Measurements from ENCODE around the gene MCUB. TPM values are rescaled to one million over a fixed set of nuclear protein-coding genes. Genes with fewer than 3 reads are reported as not detected.

The MCUB gene
- total RNA-seq, 1 experiment from 2014 or later = 18.6 TPM

- Histone ChIP-seq H3K36me3 (ENCODE audit: control insufficient read depth in 1 of 2, insufficient read depth in 2 of 2, low read length in 2 of 2) (no peaks in the 10 kb centered on the region), H3K79me2 (ENCODE audit: insufficient read depth, low read length) (no peaks in the 10 kb centered on the region), H4K20me1 (ENCODE audit: insufficient read depth) (no peaks in the 10 kb centered on the region), H2AFZ (ENCODE audit: low read depth, low read length, poor library complexity, severe bottlenecking) (no peak overlapping the region), H3K9ac (ENCODE audit: low read length) (no peak overlapping the region), H3K27me3 (ENCODE audit: insufficient read depth, low read length) (no peaks in the 10 kb centered on the region), H3K9me3 (ENCODE audit: control insufficient read depth in 1 of 2, insufficient read depth in 1 of 2, low read depth in 1 of 2, low read length in 2 of 2) (no peaks in the 10 kb centered on the region), H3K4me3 (replicated peaks in 1 of 2; ENCODE audit: low read depth in 1 of 2, low read length in 2 of 2) (no peak overlapping the region), H3K4me1 (ENCODE audit: control insufficient read depth in 1 of 2, insufficient read depth in 2 of 2, low read length in 2 of 2) (no peaks in the 10 kb centered on the region), H3K27ac (ENCODE audit: low read depth, low read length) (no peak overlapping the region), H3K4me2 (ENCODE audit: low read length) (no peak overlapping the region), H3K9me2 (ENCODE audit: insufficient read depth) (no peaks in the 10 kb centered on the region)
- no TSS peak for BruUV-seq (replicated peaks)
- ATAC-seq = no peak
- TF ChIP-seq FOSL1 (IDR thresholded peaks at IDR 0.05; ENCODE audit: low read depth) (no peak), ELF1 (IDR thresholded peaks at IDR 0.05; ENCODE audit: borderline replicate concordance, low read depth) (no peak), ZNF274 (IDR thresholded peaks at IDR 0.05; ENCODE audit: low read depth, low read length) (no peak), YY1 (IDR thresholded peaks at IDR 0.05; ENCODE audit: extremely low read depth, insufficient replicate concordance, low read depth, low read length) (no peak), POLR2AphosphoS5 (IDR thresholded peaks at IDR 0.05; ENCODE audit: low read depth, low read length) (no peak), RAD21 (IDR thresholded peaks at IDR 0.05; ENCODE audit: low read depth) (no peak), ZFX (IDR thresholded peaks at IDR 0.05) (no peak), EZH2phosphoT487 (IDR thresholded peaks at IDR 0.05; ENCODE audit: borderline replicate concordance) (no peak), JUND (IDR thresholded peaks at IDR 0.05) (no peak)
- TF ChIP-seq, protein P1, sequence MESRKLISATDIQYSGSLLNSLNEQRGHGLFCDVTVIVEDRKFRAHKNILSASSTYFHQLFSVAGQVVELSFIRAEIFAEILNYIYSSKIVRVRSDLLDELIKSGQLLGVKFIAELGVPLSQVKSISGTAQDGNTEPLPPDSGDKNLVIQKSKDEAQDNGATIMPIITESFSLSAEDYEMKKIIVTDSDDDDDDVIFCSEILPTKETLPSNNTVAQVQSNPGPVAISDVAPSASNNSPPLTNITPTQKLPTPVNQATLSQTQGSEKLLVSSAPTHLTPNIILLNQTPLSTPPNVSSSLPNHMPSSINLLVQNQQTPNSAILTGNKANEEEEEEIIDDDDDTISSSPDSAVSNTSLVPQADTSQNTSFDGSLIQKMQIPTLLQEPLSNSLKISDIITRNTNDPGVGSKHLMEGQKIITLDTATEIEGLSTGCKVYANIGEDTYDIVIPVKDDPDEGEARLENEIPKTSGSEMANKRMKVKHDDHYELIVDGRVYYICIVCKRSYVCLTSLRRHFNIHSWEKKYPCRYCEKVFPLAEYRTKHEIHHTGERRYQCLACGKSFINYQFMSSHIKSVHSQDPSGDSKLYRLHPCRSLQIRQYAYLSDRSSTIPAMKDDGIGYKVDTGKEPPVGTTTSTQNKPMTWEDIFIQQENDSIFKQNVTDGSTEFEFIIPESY (IDR thresholded peaks at IDR 0.05; ENCODE audit: extremely low read depth, insufficient replicate concordance, low read length) = no peak
- TF ChIP-seq, protein P2, sequence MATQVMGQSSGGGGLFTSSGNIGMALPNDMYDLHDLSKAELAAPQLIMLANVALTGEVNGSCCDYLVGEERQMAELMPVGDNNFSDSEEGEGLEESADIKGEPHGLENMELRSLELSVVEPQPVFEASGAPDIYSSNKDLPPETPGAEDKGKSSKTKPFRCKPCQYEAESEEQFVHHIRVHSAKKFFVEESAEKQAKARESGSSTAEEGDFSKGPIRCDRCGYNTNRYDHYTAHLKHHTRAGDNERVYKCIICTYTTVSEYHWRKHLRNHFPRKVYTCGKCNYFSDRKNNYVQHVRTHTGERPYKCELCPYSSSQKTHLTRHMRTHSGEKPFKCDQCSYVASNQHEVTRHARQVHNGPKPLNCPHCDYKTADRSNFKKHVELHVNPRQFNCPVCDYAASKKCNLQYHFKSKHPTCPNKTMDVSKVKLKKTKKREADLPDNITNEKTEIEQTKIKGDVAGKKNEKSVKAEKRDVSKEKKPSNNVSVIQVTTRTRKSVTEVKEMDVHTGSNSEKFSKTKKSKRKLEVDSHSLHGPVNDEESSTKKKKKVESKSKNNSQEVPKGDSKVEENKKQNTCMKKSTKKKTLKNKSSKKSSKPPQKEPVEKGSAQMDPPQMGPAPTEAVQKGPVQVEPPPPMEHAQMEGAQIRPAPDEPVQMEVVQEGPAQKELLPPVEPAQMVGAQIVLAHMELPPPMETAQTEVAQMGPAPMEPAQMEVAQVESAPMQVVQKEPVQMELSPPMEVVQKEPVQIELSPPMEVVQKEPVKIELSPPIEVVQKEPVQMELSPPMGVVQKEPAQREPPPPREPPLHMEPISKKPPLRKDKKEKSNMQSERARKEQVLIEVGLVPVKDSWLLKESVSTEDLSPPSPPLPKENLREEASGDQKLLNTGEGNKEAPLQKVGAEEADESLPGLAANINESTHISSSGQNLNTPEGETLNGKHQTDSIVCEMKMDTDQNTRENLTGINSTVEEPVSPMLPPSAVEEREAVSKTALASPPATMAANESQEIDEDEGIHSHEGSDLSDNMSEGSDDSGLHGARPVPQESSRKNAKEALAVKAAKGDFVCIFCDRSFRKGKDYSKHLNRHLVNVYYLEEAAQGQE (IDR thresholded peaks at IDR 0.05; ENCODE audit: low read depth) = no peak
- TF ChIP-seq, protein P3, sequence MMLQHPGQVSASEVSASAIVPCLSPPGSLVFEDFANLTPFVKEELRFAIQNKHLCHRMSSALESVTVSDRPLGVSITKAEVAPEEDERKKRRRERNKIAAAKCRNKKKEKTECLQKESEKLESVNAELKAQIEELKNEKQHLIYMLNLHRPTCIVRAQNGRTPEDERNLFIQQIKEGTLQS (IDR thresholded peaks at IDR 0.05) = no peak
- CTCF ChIA-PET = no interaction called here
- RAD21 ChIA-PET (ENCODE audit: low non-redundant PET in 1 of 2, low total read pairs in 2 of 2, uncharacterized antibody in 2 of 2, unreplicated experiment in 2 of 2) = no interaction called here
- POLR2A ChIA-PET = no interaction called here
- no peak for DNase-seq (ENCODE audit: low read depth, low spot score)
- intact Hi-C loops (cut with micrococcal nuclease) = no loop called here
Observed at GRCh38 chr4:109631532-109632108, 71.6 kb downstream of the MCUB start.
